ENCODE measurements around the gene PAFAH1B2.

Gene PAFAH1B2

GRCh38 chr11:117186431-117186761 is 42.3 kb downstream of the PAFAH1B2 start:
- Histone ChIP-seq H3K79me2 (ENCODE audit: control insufficient read depth, low read length) (no peaks in the 10 kb centered on the region), H3K36me3 (ENCODE audit: control insufficient read depth, low read length) (peaks cover 13% of the 10 kb centered on the region), H3K9me3 (ENCODE audit: control insufficient read depth, insufficient read depth, low read length) (no peaks in the 10 kb centered on the region), H3K27ac (ENCODE audit: low read depth, low read length) (no peak overlapping the region), H3K27me3 (ENCODE audit: control insufficient read depth, low read length) (no peaks in the 10 kb centered on the region), H3K4me1 (ENCODE audit: control insufficient read depth, low read length) (peaks cover 35% of the 10 kb centered on the region), H3K4me2 (ENCODE audit: low read length) (peak overlapping the region; percentile 33; the same call in 1 of the 2 replicates), H3K4me3 (ENCODE audit: low read length) (no peak overlapping the region), H3F3A (ENCODE audit: control insufficient read depth, insufficient read depth) (no peaks in the 10 kb centered on the region), H3K9me2 (replicated peaks; ENCODE audit: control insufficient read depth, low read length) (no peaks in the 10 kb centered on the region), H4K20me1 (ENCODE audit: control insufficient read depth, insufficient read depth, low read depth, low read length) (no peaks in the 10 kb centered on the region)
- no peak for TF ChIP-seq CTCF (IDR thresholded peaks at IDR 0.05; ENCODE audit: low read depth, low read length, poor library complexity, severe bottlenecking)
- no peak for TF ChIP-seq EZH2phosphoT487 (IDR thresholded peaks at IDR 0.05; ENCODE audit: borderline replicate concordance, low read length)

DNA sequence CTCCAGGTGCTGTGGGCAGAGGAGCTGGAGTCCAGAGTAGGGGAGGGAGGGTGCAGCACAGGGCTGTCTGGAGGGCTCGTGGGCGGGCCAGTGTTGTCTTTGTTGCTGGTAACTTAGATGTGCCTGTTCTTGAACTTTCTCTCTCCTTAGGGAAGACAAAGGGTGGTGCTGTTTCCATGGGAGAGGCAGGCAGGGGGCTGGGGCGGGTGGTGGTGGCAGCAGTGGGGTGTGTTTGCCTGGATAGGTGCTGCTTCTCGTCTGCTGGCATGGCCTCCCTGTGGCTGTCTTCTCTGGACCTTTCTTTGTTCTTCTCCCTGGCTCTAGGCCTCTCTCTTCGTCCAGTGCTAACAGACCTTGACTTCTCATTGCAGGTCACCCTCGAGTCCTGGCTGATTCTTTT is 42.9 kb downstream of the PAFAH1B2 start:
- Histone ChIP-seq H3K9me2 (replicated peaks; ENCODE audit: control insufficient read depth, low read length) (no peaks in the 10 kb centered on the region), H3K4me3 (ENCODE audit: low read length) (no peak overlapping the region), H3K79me2 (ENCODE audit: control insufficient read depth, low read length) (no peaks in the 10 kb centered on the region), H3K36me3 (ENCODE audit: control insufficient read depth, low read length) (peaks cover 10% of the 10 kb centered on the region), H3K4me2 (ENCODE audit: low read length) (no peak overlapping the region), H3K27me3 (ENCODE audit: control insufficient read depth, low read length) (no peaks in the 10 kb centered on the region), H3K4me1 (ENCODE audit: control insufficient read depth, low read length) (peaks cover 33% of the 10 kb centered on the region), H3K27ac (ENCODE audit: low read depth, low read length) (no peak overlapping the region), H3F3A (ENCODE audit: control insufficient read depth, insufficient read depth) (no peaks in the 10 kb centered on the region), H3K9me3 (ENCODE audit: control insufficient read depth, insufficient read depth, low read length) (no peaks in the 10 kb centered on the region), H4K20me1 (ENCODE audit: control insufficient read depth, insufficient read depth, low read depth, low read length) (no peaks in the 10 kb centered on the region)
- TF ChIP-seq EZH2phosphoT487 (IDR thresholded peaks at IDR 0.05; ENCODE audit: borderline replicate concordance, low read length) (no peak), CTCF (IDR thresholded peaks at IDR 0.05; ENCODE audit: low read depth, low read length, poor library complexity, severe bottlenecking) (no peak)

DNA sequence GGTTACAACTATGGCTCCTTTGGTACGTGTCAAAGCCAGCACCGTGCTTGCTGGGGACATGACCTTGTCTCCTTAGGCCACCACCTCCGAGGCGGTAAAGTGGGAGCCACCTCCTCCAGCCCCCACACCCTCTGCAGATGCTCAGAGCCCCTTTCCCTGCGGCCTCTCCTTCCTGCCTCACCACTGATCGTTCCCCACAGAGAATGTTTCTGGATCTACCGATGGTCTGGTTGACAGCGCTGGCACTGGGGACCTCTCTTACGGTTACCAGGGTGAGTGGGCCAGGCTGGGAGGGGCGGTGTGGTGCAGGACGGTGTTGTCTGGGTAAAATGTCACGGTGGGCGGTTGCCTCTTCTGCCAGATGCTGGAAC is 43.3 kb downstream of the PAFAH1B2 start:
- H4K20me1 ChIP-seq (ENCODE audit: control insufficient read depth, insufficient read depth, low read depth, low read length): no peaks in the 10 kb centered on the region
- TF ChIP-seq CTCF (IDR thresholded peaks at IDR 0.05; ENCODE audit: low read depth, low read length, poor library complexity, severe bottlenecking) (no peak), EZH2phosphoT487 (IDR thresholded peaks at IDR 0.05; ENCODE audit: borderline replicate concordance, low read length) (no peak)
- no peak overlapping the region for H3K4me3 ChIP-seq (ENCODE audit: low read length)
- H3K9me2 ChIP-seq (replicated peaks; ENCODE audit: control insufficient read depth, low read length): no peaks in the 10 kb centered on the region
- no peak overlapping the region for H3K27ac ChIP-seq (ENCODE audit: low read depth, low read length)
- H3F3A ChIP-seq (ENCODE audit: control insufficient read depth, insufficient read depth): no peaks in the 10 kb centered on the region
- H3K4me2 ChIP-seq (ENCODE audit: low read length): no peak overlapping the region
- peaks cover 8% of the 10 kb centered on the region for H3K36me3 ChIP-seq (ENCODE audit: control insufficient read depth, low read length)
- H3K79me2 ChIP-seq (ENCODE audit: control insufficient read depth, low read length): no peaks in the 10 kb centered on the region
- H3K4me1 ChIP-seq (ENCODE audit: control insufficient read depth, low read length): peaks cover 33% of the 10 kb centered on the region
- no peaks in the 10 kb centered on the region for H3K27me3 ChIP-seq (ENCODE audit: control insufficient read depth, low read length)
- H3K9me3 ChIP-seq (ENCODE audit: control insufficient read depth, insufficient read depth, low read length): no peaks in the 10 kb centered on the region
